ENCODE measurements around the gene TRNP1. TPM values are rescaled to one million over a fixed set of nuclear protein-coding genes. Genes with fewer than 3 reads are reported as not detected.
"Not testable (repeated sequence)": the region's sequence is repeated elsewhere in the genome, so short reads cannot be mapped to it uniquely, and the experiment has no call there.

TRNP1 gene
- total RNA-seq, 1 donor from 2014 or later: 0.60 TPM

- no peak for DNase-seq (ENCODE audit: low read depth in 2 of 2)
These were observed 21.1 kb upstream of the TRNP1 start for GRCh38 chr1:26972390-26972789.

DNA sequence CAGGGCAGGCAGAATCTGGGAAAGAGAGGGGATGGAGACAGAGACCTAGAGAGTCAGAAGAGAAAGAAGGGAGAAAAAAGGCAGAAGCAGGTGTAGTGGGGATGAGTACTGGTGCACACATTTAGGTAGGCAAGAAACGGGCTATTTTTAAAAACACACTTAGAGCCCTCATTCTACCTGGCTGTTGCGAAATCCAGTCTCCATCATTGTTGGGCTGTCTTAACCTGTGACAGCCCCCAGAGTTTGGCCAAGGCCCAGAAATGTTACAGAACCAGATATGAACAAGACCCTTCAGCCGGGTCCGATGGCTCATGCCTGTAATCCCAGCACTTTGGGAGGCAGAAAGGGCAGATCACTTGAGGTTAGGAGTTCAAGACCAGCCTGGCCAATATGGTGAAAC lies 20.7 kb upstream of the TRNP1 start:
- DNase-seq (ENCODE audit: low read depth in 2 of 2): no peak

GRCh38 chr1:26976621-26977510 lies 16.6 kb upstream of the TRNP1 start:
- no peak for DNase-seq (ENCODE audit: low read depth in 2 of 2)

GRCh38 chr1:26978901-26979300 lies 14.6 kb upstream of the TRNP1 start:
- DNase-seq (ENCODE audit: low read depth in 2 of 2): no peak

DNA sequence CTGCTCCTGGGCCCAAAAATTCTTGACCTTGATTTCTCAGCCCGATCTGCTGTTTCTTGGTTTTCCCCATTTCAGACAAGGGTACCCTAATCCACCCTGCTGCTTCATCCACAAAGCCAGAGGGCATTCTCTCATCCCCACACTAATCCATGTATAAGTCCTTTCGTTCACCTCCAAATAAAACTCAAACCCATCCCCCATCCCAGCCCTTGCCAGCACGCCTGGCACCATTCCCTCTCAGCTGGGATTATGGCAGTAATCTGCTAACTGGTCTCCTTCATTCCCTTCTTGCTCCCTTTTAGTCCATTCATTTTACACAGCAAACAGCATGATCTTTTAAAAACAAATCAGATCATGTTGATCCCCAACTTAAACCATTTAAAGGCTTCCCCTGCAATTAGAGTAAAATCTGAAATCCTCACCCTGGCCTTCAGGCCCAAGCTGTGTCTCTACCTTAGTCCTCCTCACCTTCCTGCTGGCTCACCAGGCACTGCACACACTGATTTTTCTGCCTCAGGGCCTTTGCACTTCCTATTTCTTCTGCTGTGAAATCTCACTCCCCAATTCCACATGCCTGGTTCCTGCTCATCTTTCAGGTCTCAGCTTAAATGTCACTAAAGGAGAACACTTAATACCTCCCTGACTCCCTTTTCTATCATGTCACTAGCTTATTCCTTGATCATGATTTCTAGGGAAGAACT lies 12.2 kb upstream of the TRNP1 start:
- DNase-seq (ENCODE audit: low read depth in 2 of 2): no peak

- DNase-seq (ENCODE audit: low read depth in 2 of 2): no peak
These were observed 9.6 kb upstream of the TRNP1 start for GRCh38 chr1:26983863-26984262.

DNA sequence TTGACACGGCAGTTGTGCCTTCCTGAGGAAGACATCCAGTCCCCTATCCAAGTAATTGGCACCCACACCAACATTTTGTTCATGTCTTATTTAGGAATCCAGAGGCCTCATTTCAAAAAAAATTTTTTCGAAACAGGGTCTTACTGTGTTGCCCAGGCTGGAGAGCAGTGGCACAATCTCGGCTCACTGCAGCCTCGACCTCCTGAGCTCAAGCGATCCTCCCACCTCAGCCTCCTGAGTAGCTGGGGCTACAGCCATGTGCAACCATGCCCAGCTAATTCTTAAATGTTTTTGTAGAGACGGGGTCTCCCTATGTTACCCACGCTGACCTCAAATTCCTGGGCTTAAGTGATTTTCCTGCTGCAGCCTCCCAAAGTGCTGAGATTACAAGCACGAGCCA lies 9.2 kb upstream of the TRNP1 start:
- no peak for DNase-seq (ENCODE audit: low read depth in 2 of 2)

DNA sequence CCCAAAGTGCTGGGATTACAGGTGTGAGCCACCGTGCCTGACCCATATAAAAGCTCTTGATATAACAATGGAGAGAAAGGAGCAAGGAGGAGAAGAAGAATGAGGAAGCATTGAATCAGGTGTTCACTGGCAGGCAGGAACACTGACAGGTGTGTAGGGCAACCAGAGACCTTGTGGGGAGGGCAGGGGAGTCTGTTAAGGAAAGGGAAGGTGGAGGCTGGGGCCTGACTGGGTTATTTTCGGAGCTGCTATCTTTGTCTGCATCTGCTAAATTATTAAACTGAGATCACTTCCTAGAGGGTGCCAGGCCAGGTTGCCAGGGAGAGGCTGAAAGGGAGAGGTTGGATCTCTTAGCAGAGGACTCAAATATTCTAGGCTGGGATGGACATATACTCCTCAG lies 6.8 kb upstream of the TRNP1 start:
- DNase-seq (ENCODE audit: low read depth in 2 of 2): no peak

DNA sequence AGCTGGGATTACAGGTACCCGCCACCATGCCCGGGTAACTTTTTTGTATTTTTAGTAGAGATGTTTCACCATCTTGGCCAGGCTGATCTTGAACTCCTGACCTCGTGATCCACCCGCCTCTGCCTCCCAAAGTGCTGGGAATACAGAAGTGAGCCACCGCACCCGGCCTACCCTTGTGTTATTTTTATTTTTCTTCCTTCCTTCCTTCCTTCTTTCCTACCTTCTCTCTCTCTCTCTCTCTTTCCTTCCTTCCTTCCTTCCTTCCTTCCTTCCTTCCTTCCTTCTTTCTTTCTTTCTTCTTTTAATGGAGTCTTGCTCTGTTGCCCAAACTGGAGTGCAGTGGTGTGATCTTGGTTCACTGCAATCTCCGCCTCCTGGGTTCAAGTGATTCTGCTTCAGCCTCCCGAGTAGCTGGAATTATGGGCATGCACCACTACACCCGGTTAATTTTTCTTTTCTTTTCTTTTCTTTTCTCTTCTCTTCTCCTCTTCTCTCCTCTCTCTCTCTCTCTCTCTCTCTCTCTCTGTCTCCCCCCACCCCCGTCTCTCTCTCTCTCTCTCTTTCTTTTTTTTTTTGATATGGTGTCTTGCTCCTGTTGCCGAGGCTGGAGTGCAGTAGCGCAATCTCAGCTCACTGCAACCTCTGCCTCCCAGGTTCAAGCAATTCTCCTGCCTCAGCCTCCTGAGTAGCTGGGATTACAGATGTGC lies 3.9 kb upstream of the TRNP1 start:
- DNase-seq (ENCODE audit: low read depth in 2 of 2): not testable (repeated sequence)

GRCh38 chr1:26991310-26992116 lies 2.0 kb upstream of the TRNP1 start:
- peak in 1 of 2 donors; percentile 62 for DNase-seq (ENCODE audit: low read depth in 2 of 2)

- DNase-seq (ENCODE audit: low read depth in 2 of 2): no peak
These were observed 711 bp downstream of the TRNP1 start for GRCh38 chr1:26994020-26994786.

DNA sequence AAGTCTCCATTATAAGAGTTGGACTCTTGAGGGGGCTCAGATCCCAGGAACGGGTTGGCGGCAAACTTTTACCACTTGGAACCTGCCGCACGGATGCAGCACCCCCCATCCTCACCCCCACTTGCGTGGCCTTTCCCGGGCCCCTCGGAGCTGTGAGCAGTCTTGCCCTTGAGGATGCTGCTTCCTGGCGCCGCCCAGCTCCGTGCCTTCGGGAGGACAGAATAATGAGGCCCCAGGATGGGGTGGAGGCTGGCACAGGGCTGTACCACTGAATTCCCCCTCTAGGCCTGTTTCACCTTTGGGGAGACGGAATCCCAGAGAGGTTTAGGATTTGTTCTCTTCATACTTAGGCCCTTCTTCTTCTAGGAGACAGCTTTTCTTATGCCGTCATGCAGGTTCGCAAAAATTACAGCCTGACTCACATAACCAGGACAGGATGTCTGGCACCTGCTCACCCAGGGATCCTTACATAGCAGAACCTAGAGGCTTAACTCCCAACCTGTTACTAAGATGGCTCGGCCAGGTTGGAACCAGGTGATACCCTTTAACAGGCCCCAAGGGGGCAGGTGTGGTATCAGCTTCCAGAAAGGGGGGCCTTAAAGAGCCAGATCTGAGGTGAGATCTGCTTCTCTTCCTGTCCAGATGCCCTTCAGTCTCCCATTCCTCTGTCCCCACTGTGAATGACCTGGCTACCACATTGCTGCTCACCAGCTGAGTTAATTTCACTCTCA lies 1.5 kb downstream of the TRNP1 start:
- DNase-seq (ENCODE audit: low read depth in 2 of 2): peak in 1 of 2 donors; percentile 35

- no peak for DNase-seq (ENCODE audit: low read depth in 2 of 2)
These were observed 2.5 kb downstream of the TRNP1 start for GRCh38 chr1:26996024-26996423.

- no peak for DNase-seq (ENCODE audit: low read depth in 2 of 2)
These were observed 3.2 kb downstream of the TRNP1 start for GRCh38 chr1:26996665-26997064.

- DNase-seq (ENCODE audit: low read depth in 2 of 2): no peak
These were observed 5.2 kb downstream of the TRNP1 start for GRCh38 chr1:26998429-26999300.

GRCh38 chr1:26999440-26999987 lies 6.0 kb downstream of the TRNP1 start:
- peak in 1 of 2 donors; percentile 87 for DNase-seq (ENCODE audit: low read depth in 2 of 2)

GRCh38 chr1:27000090-27000816 lies 6.8 kb downstream of the TRNP1 start:
- no peak for DNase-seq (ENCODE audit: low read depth in 2 of 2)

All from lung microvascular endothelial cell (primary cell).